Body of pancreas (tissue), 4 donors: ENCODE results near the gene SMR3A.

ENCODE experiments used
- CTCF ChIP-seq, 7 experiments: fragments of 450-650 bp in 4 of 7; fragments of 200-600 bp in 3 of 7; sonication (generic) in 3 of 7; IDR thresholded peaks; one replicate each; pipeline ENCODE4 v1.5.1; 2016 to 2019; ENCODE audit warnings: antibody characterized with exemption in 7 of 7
- POLR2A ChIP-seq, 3 donors: fragments of 450-650 bp; IDR thresholded peaks; one replicate each; pipeline ENCODE4 v1.6.1; 2016; ENCODE audit warnings: antibody characterized with exemption in 3 of 3, mild to moderate bottlenecking in 2 of 3

DNA sequence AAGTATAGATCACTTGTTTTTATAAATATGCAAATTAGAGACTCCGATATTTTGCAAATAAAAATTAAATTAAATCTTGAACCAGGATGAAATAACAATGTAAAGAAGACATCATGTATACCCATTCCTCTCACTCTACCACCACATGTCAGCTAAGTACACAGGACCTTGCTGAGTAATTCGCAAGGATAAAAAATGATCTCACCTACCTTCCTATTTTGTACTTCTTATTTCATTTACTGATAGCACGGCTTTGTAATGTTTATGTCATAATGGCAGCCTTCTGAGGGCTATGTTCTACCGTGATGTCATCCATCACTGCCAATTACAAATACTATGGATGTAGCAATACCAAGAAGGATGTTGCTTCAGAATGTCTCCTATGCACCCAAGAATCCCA lies 11.4 kb downstream of the SMR3A start:
- TF ChIP-seq POLR2A (IDR thresholded peaks at IDR 0.05) (no peak), CTCF (IDR thresholded peaks at IDR 0.05) (no peak)
